ENCODE results near the gene WWP2.

DNA sequence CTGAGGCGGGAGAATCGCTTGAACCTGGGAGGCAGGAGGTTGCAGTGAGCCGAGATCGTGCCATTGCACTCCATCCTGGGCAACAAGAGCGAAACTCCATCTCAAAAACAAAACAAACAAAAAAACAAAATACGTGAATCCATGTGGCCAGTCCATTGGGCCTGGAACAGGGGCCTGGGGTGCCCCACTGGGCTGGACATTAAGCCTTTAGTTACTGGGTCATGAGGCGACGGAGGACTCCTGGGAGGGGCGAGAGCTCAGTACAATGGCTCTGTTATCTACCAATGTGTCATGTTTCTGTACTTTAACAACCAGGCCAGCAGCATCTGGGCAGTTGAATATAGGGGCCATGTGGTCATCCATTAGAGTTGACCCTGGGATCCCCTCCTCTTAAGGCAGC, 170.1 kb downstream of the WWP2 start:
- no peak for TF ChIP-seq POLR2AphosphoS5 (IDR thresholded peaks at IDR 0.05; ENCODE audit: low read depth, low read length)
- no peak for TF ChIP-seq FOXP2 (optimal IDR thresholded peaks at IDR 0.05; ENCODE audit: borderline replicate concordance, extremely low read depth, extremely low read length, insufficient read depth)

Data from PFSK-1 (cell line).